ENCODE measurements around the gene MPRIP. TPM values are rescaled to one million over a fixed set of nuclear protein-coding genes. Genes with fewer than 3 reads are reported as not detected.

The MPRIP gene
- total RNA-seq, 1 donor from 2014 or later: 863 TPM

DNA sequence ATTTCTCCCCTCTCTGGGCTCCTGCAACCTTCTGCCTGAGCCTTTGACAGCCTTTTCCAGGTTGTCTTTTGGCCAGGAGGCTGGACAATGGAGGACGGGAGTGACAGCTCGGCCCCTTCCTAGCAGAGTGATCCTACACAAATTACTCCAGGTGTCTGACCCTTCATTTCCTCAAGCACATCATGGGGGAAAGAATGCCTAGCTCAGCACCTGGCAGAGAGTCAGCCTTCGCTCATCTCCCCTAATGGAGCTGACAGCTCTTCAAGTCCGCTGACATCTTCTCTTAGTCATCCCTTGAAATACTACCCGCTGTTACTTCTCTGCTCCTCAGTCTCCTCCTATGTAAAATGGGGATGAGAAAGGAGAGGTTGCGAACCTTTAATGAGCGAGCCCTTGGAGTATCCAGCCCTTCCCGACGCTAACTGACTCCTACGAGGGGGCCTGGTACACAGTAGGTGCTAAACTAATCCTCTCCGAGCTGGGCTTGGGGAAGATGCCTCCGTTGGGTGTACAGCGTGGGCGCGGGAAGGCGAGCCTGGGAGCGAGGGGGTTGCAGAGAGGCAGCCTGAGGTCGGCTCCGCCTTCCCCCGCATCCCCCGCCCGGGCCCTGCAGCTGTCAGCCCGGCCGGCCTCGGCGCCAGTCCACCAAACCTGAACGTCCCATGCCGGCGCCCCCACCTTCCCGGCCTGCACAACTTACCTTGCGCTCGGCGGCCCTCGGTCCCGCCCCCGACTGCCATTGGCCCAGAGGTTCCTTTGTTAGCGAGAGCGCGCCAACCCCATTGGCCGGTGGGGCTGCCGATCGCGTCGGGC lies 480 bp upstream of the MPRIP start:
- DNase-seq: peak; percentile 100
- TF ChIP-seq, protein P1, sequence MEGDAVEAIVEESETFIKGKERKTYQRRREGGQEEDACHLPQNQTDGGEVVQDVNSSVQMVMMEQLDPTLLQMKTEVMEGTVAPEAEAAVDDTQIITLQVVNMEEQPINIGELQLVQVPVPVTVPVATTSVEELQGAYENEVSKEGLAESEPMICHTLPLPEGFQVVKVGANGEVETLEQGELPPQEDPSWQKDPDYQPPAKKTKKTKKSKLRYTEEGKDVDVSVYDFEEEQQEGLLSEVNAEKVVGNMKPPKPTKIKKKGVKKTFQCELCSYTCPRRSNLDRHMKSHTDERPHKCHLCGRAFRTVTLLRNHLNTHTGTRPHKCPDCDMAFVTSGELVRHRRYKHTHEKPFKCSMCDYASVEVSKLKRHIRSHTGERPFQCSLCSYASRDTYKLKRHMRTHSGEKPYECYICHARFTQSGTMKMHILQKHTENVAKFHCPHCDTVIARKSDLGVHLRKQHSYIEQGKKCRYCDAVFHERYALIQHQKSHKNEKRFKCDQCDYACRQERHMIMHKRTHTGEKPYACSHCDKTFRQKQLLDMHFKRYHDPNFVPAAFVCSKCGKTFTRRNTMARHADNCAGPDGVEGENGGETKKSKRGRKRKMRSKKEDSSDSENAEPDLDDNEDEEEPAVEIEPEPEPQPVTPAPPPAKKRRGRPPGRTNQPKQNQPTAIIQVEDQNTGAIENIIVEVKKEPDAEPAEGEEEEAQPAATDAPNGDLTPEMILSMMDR (IDR thresholded peaks at IDR 0.05; ENCODE audit: partially characterized antibody, unreplicated experiment): no peak
- Mint-ChIP-seq H3K4me3 (ENCODE audit: unreplicated experiment) (peak overlapping the region; percentile 79), H3K9me3 (ENCODE audit: unreplicated experiment) (peaks cover 24% of the 10 kb centered on the region), H3K27me3 (ENCODE audit: unreplicated experiment) (peaks cover 24% of the 10 kb centered on the region), H3K4me1 (ENCODE audit: low read depth, unreplicated experiment) (peaks cover 30% of the 10 kb centered on the region), H3K36me3 (ENCODE audit: unreplicated experiment) (no peaks in the 10 kb centered on the region), H3K27ac (ENCODE audit: unreplicated experiment) (peak overlapping the region; percentile 98)

DNA sequence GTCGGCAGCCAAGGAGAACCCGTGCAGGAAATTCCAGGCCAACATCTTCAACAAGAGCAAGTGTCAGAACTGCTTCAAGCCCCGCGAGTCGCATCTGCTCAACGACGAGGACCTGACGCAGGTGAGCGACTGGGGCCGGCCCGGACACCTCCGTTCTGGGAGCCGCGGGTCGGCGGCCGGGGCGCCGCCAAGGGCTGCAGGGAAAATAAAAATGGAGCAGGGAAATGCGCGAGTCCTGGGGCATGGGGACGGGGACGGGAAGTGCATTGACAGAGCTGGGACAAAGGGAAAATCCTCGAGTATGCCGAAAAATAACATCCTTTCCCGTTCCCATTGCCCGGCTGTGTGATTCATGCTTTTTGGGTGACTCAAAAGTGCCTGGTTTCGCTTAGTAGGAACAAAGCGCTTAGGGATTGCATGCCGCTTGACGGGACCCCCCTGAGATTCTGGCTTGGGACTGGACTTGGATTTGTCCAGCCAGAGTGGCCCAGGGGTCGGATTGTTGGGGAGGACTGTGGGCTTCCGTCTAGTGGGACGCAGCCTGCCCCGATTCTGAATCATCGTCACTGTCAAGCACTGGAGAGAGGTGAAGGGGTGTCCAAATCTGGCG lies 699 bp downstream of the MPRIP start:
- peaks cover 24% of the 10 kb centered on the region for H3K9me3 Mint-ChIP-seq (ENCODE audit: unreplicated experiment)
- H3K4me3 Mint-ChIP-seq (ENCODE audit: unreplicated experiment): peak overlapping the region; percentile 100
- TF ChIP-seq, protein P1 (IDR thresholded peaks at IDR 0.05; ENCODE audit: partially characterized antibody, unreplicated experiment): no peak
- H3K27ac Mint-ChIP-seq (ENCODE audit: unreplicated experiment): peak overlapping the region; percentile 98
- peaks cover 26% of the 10 kb centered on the region for H3K27me3 Mint-ChIP-seq (ENCODE audit: unreplicated experiment)
- DNase-seq: peak; percentile 30
- H3K4me1 Mint-ChIP-seq (ENCODE audit: low read depth, unreplicated experiment): peaks cover 36% of the 10 kb centered on the region
- no peaks in the 10 kb centered on the region for H3K36me3 Mint-ChIP-seq (ENCODE audit: unreplicated experiment)

DNA sequence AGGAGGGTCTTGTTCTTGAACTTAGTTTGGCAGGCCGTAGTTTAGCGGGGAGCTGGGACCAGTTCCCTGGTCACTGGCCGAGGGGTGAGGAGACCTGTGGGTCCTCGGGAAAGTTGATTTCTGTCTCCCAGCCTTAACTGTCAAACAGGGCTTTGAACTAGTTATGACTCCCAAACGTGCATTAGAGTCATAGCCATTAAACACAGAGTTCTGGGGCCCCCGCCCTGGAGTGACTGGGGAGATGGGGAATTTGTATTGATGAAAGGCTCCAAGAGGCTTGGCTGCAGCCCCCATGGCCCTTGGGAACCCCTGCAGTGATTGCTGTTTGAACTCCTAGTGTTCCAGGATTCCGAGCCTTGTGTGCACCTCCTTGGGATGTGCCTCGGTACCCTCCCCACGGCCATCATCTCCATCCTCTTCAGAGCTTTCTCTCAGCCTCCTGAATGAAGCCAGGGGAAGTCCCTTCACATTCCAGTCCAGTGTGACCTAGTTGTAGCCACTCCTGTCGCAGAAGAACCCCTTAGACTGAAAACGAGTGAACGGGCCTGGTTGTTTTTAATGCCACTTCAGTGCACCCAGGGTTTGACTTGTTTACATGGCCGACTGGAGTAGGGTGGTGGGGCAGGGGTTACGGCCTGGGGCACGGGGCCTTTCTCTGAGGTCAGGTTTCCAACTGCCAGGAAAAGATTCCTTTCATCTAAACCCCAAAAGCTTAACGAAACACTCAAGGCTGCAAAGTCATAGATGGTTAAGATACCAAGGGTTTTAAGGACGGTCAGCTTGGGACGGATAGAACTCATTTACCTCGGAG lies 1.4 kb downstream of the MPRIP start:
- TF ChIP-seq, protein P1 (IDR thresholded peaks at IDR 0.05; ENCODE audit: partially characterized antibody, unreplicated experiment): no peak
- peak overlapping the region; percentile 98 for H3K27ac Mint-ChIP-seq (ENCODE audit: unreplicated experiment)
- peak overlapping the region; percentile 100 for H3K4me3 Mint-ChIP-seq (ENCODE audit: unreplicated experiment)
- DNase-seq: peak; percentile 60
- H3K36me3 Mint-ChIP-seq (ENCODE audit: unreplicated experiment): no peaks in the 10 kb centered on the region
- peaks cover 26% of the 10 kb centered on the region for H3K27me3 Mint-ChIP-seq (ENCODE audit: unreplicated experiment)
- H3K4me1 Mint-ChIP-seq (ENCODE audit: low read depth, unreplicated experiment): peaks cover 43% of the 10 kb centered on the region
- peaks cover 24% of the 10 kb centered on the region for H3K9me3 Mint-ChIP-seq (ENCODE audit: unreplicated experiment)

DNA sequence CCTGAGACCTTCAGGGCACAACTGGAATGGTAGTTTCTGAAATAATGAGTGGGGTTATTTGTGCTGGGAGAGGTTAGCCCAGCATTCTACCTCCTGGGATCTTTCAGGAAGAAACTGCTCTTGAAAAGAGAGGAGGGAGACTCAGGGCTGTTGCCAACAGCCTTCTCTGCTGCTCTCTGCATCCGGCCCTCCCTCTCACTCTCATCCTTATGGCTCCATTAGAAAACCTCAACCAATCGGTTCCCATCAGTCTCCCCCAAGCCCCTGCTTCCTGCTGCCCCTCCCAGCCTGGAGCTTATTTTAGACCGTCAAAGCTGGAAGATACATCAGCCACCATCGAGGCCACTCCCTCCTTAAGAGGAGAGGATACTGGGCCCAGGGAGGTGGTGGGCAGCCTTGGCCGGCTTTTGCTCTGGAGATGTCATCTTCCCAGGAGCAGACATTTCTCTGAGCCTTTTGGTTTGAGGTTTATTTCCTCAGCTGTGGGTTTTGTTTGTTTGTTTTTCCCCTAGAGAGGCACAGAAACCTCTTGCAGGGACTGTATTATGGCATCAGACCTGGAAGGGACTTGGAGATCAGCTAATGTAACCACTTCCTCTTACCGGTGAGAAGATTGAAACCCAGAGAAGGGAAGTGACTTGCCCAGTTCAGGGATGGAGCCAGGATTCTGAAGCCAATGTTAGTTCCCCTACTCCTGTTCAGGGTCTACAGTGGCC lies 2.7 kb downstream of the MPRIP start:
- H3K27ac Mint-ChIP-seq (ENCODE audit: unreplicated experiment): peak overlapping the region; percentile 98
- peaks cover 24% of the 10 kb centered on the region for H3K9me3 Mint-ChIP-seq (ENCODE audit: unreplicated experiment)
- peak; percentile 76 for DNase-seq
- TF ChIP-seq, protein P1 (IDR thresholded peaks at IDR 0.05; ENCODE audit: partially characterized antibody, unreplicated experiment): no peak
- H3K4me3 Mint-ChIP-seq (ENCODE audit: unreplicated experiment): peak overlapping the region; percentile 100
- peaks cover 26% of the 10 kb centered on the region for H3K27me3 Mint-ChIP-seq (ENCODE audit: unreplicated experiment)
- no peaks in the 10 kb centered on the region for H3K36me3 Mint-ChIP-seq (ENCODE audit: unreplicated experiment)
- H3K4me1 Mint-ChIP-seq (ENCODE audit: low read depth, unreplicated experiment): peaks cover 44% of the 10 kb centered on the region
